Mammary epithelial cell (primary cell): ENCODE data around the gene BAHD1.

Experiments
- CTCF ChIP-seq, 2 donors: IDR thresholded peaks in 1 of 2; conservative IDR thresholded peaks in 1 of 2; 2 replicates each; pipeline ENCODE4 v1.5.1; 2011 to 2012; ENCODE audit warnings: inconsistent platforms in 2 of 2, low read length in 2 of 2, mild to moderate bottlenecking in 2 of 2, control low read depth in 1 of 2, low read depth in 1 of 2; ENCODE audit not compliant: insufficient read depth in 1 of 2; ENCODE audit errors: extremely low read depth in 1 of 2
- EZH2 ChIP-seq: IDR thresholded peaks from 2 replicates; pipeline ENCODE4 v1.6.1; 2012; ENCODE audit warnings: low read length, inconsistent platforms, borderline replicate concordance

GRCh38 chr15:40498418-40498817 is 57.7 kb downstream of the BAHD1 start:
- no peak for TF ChIP-seq CTCF (conservative IDR thresholded peaks at IDR 0.05 in 1 of 2, IDR thresholded peaks at IDR 0.05 in 1 of 2; ENCODE audit: extremely low read depth in 1 of 2, insufficient read depth in 1 of 2, low read depth in 1 of 2, low read length in 2 of 2)
- no peak for TF ChIP-seq EZH2
